Nephron (organoid): ENCODE measurements around the gene BLMH.
"Not testable (repeated sequence)": the region's sequence is repeated elsewhere in the genome, so short reads cannot be mapped to it uniquely, and the experiment has no call there.

Experiments used
- H3K27ac Mint-ChIP-seq, 3 experiments: 2 replicates each; pipeline ENCODE4 v1.8.0; 2020; ENCODE audit warnings: mixed read lengths in 3 of 3, mild to moderate bottlenecking in 2 of 3, moderate library complexity in 1 of 3
- H3K27me3 Mint-ChIP-seq: 2 replicates; pipeline ENCODE4 v1.8.0; 2021; ENCODE audit warnings: low read depth, mild to moderate bottlenecking, moderate library complexity, mixed read lengths
- H3K36me3 Mint-ChIP-seq: 2 replicates; pipeline ENCODE4 v1.8.0; 2020; ENCODE audit warnings: low read depth, mixed read lengths
- H3K4me1 Mint-ChIP-seq: 2 replicates; pipeline ENCODE4 v1.8.0; 2020; ENCODE audit warnings: mixed read lengths
- H3K4me3 Mint-ChIP-seq, 3 experiments: 2 replicates each; pipeline ENCODE4 v1.8.0; 2020; ENCODE audit warnings: mild to moderate bottlenecking in 3 of 3, mixed read lengths in 3 of 3, moderate library complexity in 2 of 3
- H3K9me3 Mint-ChIP-seq: 2 replicates; pipeline ENCODE4 v1.8.0; 2020; ENCODE audit warnings: mixed read lengths
- CTCF ChIP-seq, 3 experiments: fragments of 200-600 bp; sonication (generic); IDR thresholded peaks; one replicate each; pipeline ENCODE4 v1.5.0; 2021; ENCODE audit warnings: antibody characterized with exemption in 3 of 3; ENCODE audit not compliant: unreplicated experiment in 3 of 3

The BLMH gene

GRCh38 chr17:30230596-30231125 lies 61.1 kb downstream of the BLMH start:
- H3K4me1 Mint-ChIP-seq = peaks cover 5% of the 10 kb centered on the region
- H3K9me3 Mint-ChIP-seq = no peaks in the 10 kb centered on the region
- no peak for TF ChIP-seq CTCF (IDR thresholded peaks at IDR 0.05; ENCODE audit: unreplicated experiment in 3 of 3)
- H3K36me3 Mint-ChIP-seq = no peaks in the 10 kb centered on the region
- H3K27ac Mint-ChIP-seq = no peak overlapping the region
- no peak overlapping the region for H3K4me3 Mint-ChIP-seq
- H3K27me3 Mint-ChIP-seq = peaks cover 73% of the 10 kb centered on the region

- H3K4me3 Mint-ChIP-seq, H3K9me3 Mint-ChIP-seq, H3K4me1 Mint-ChIP-seq, H3K36me3 Mint-ChIP-seq, H3K27ac Mint-ChIP-seq: not testable (repeated sequence)
- peaks cover 70% of the 10 kb centered on the region for H3K27me3 Mint-ChIP-seq
Measured at GRCh38 chr17:30230009-30230408, 61.7 kb downstream of the BLMH start.

- H3K27me3 Mint-ChIP-seq = peaks cover 60% of the 10 kb centered on the region
- no peaks in the 10 kb centered on the region for H3K36me3 Mint-ChIP-seq
- no peak overlapping the region for H3K4me3 Mint-ChIP-seq
- no peak for TF ChIP-seq CTCF (IDR thresholded peaks at IDR 0.05; ENCODE audit: unreplicated experiment in 3 of 3)
- H3K9me3 Mint-ChIP-seq = no peaks in the 10 kb centered on the region
- H3K27ac Mint-ChIP-seq = no peak overlapping the region
- no peaks in the 10 kb centered on the region for H3K4me1 Mint-ChIP-seq
Measured at GRCh38 chr17:30229012-30229411, 62.7 kb downstream of the BLMH start.

- no peaks in the 10 kb centered on the region for H3K36me3 Mint-ChIP-seq
- H3K4me3 Mint-ChIP-seq = no peak overlapping the region
- peaks cover 50% of the 10 kb centered on the region for H3K27me3 Mint-ChIP-seq
- no peak overlapping the region for H3K27ac Mint-ChIP-seq
- TF ChIP-seq CTCF (IDR thresholded peaks at IDR 0.05; ENCODE audit: unreplicated experiment in 3 of 3) = no peak
- H3K4me1 Mint-ChIP-seq = no peaks in the 10 kb centered on the region
- no peaks in the 10 kb centered on the region for H3K9me3 Mint-ChIP-seq
Measured at GRCh38 chr17:30228011-30228410, 63.7 kb downstream of the BLMH start.

- Mint-ChIP-seq H3K36me3 (no peaks in the 10 kb centered on the region), H3K4me3 (no peak overlapping the region), H3K9me3 (no peaks in the 10 kb centered on the region), H3K27me3 (peaks cover 42% of the 10 kb centered on the region), H3K27ac (peak overlapping the region in 1 of 3 experiments; percentile 34), H3K4me1 (no peaks in the 10 kb centered on the region)
- no peak for TF ChIP-seq CTCF (IDR thresholded peaks at IDR 0.05; ENCODE audit: unreplicated experiment in 3 of 3)
Measured at GRCh38 chr17:30226878-30227277, 64.9 kb downstream of the BLMH start.

GRCh38 chr17:30225919-30226553 lies 65.7 kb downstream of the BLMH start:
- TF ChIP-seq CTCF (IDR thresholded peaks at IDR 0.05; ENCODE audit: unreplicated experiment in 3 of 3) = no peak
- H3K27ac Mint-ChIP-seq = no peak overlapping the region
- H3K4me3 Mint-ChIP-seq = no peak overlapping the region
- no peaks in the 10 kb centered on the region for H3K4me1 Mint-ChIP-seq
- H3K36me3 Mint-ChIP-seq = no peaks in the 10 kb centered on the region
- no peaks in the 10 kb centered on the region for H3K9me3 Mint-ChIP-seq
- peaks cover 37% of the 10 kb centered on the region for H3K27me3 Mint-ChIP-seq
